Stimulated activated CD4-positive, alpha-beta T cell treated with anti-CD3 and anti-CD28 coated beads, Interleukin-15, amount 100 ng/mL, for 24 hours (primary cell): ENCODE data around the gene SEC14L1.
"Not testable (repeated sequence)": the region's sequence is repeated elsewhere in the genome, so short reads cannot be mapped to it uniquely, and the experiment has no call there.

Experiments used
- DNase-seq: peaks from one replicate; pipeline ENCODE4 v3.0.0-alpha.2; 2020

The SEC14L1 gene

DNA sequence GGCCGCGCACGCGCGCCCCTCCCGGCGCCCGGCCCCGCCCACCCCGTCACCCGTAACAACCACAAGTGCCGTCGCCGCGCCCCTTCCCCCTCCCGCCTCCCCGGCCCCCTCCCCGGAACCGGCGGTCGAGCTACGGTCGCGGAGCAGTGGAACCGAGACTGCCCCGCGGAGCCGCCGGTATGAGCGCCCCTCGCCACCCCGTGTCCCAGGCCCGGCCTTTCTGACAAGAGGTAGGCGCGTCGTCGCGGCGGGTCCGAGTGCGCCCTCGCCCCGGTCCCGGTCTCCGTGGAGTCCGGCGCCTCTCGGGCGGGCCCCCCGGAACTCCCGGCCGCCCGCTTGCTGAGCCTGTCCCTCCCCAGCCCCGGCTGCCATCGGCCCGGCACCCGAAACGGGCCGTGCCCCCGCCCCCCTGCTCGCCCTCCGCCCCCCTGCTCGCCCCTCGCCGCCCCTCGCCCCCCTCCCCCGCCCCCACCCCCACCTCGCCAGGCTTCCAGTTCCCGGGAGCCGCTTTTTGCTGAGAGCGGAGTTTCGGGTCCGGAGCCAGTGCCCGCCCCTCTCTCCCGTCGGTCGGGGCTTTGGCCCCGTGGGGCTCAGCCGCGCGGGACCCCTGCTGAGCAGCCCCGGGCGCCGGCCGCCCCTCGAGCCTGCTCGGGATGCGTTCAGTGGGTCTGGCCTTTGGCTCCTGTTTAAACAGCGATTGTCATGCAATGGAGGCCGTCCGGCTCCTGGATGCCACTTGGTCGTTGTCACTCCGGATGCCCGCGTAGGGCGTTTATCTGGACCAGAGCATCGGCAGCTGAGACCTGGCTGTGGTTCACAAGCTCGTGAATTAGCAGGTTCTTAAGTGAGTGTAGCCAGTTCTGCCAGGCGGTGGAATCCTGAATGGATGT lies at the start of gene SEC14L1:
Gene SEC14L1 (plus strand): TSS at position 92 of the 890 bp plus-strand sequence. CDS start 2,628 bp downstream, outside the sequence.
- DNase-seq = peak; percentile 49

DNA sequence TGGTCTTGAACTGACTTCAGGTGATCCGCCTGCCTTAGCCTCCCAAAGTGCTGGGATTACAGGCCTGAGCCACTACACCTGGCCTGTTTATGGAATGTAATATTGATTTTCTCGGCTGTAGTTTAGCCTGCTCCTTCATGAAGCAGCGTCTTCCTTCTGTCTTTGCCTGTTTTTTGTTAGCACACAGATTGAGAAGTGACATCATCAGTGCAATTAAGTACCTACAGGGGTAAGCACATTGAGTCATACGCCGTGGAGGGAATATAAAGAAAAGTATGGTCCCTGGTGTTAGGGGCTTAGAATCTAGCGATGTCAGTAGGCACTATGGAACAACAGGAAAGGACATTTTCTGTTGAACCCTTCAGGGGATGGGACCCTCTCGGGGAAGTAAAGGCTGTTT lies 48.7 kb upstream of the SEC14L1 start:
- no peak for DNase-seq

DNA sequence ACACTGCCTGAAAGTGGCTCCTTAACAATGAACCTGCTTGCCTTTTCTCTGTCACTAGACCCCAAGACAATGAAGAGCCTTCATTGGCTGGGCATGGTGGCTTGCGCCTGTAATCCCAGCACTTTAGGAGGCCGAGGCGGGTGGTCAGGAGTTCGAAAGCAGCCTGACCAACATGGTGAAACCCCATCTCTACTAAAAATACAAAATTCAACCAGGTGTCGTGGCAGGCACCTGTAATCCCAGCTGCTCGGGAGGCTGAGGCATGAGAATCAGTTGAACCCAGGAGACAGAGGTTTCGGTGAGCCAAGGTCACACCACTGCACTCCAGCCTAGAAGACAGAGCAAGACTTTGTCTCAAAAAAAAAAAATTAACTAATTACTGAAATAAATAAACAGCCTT lies 45.3 kb upstream of the SEC14L1 start:
- no peak for DNase-seq

DNA sequence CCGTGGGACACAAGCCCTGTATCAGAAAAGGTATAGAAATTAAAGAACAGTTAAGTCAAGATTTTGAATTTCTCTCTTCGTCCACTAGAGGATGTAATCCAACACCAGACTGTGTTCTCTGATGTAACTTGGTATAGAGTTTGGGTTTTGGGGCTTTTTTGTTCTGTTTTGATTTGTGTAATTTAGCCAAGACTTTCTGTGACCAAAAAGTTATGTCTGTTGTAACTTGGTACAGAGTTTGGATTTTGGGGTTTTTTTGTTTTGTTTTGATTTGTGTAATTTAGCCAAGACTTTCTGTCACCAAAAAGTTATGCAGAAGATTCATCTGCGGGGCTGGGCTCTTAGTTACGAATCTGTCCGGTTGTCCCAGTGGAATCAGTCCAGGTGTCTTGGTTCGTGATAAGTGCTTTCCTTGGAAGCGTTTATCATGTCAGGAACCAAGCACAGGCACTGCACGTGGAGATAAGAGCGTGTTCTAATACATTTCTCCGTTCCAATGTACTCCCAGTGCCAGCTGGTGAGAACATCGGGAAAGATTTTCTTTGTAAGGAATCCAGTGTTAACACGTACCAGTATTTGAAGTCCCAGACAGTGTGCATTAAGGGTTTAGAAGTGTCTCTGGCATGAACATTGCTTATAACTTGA lies 44.1 kb upstream of the SEC14L1 start:
- no peak for DNase-seq

DNA sequence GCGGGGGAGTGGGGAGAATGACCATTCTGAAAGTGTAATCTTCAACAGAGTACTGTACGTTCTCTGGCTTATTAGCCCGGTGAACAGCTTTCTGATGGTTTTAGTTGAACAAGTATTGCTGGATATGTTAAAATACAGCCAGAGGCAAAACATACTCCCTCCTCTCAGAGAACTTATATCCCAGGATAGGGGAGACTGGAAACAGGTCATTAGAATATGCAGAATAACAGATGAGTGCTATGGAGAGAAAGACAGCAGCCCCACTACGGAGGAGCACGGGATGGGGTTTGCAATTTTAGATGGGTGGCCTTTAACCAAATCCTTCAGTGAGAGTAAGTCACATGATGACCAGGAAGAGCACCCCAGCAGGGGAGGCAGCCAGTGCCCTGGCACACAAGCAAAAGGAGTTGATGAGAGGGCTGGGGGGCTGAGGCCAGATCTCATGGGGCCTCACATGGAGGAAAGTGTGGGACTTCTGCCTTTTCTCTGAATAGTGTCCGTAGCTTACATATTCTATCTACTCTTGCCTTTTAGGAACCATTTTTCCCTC lies 43.1 kb upstream of the SEC14L1 start:
- no peak for DNase-seq

DNA sequence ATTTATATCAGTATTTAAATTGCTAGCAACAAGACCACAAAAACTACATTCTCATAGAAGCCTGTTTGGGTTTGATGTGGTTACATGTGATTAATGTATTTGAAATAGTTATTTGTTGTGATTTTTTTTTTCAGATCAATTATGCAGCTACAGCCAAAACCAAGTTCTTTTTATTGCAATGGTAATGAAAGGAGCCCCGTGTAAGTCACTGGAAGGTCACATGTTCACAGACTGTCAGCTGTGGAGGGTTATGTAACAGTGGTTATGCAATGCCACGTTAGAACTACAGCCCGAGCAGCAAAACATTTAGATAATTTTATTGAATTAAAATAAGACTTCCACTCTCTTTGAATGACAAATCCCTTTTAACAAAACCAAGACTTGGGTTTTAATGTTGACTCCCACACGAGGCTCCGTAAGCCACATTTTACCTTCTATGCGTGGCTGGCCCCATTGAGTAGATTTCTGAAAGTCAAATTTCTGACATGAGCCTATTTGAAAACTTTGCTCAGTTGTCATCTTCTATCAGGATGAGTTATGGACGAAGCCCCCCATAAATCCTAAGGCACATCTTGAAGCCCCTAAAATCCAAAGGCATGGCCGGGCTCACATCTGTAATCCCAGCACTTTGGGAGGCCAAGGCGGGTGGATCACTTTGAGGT lies 41.8 kb upstream of the SEC14L1 start:
- no peak for DNase-seq

DNA sequence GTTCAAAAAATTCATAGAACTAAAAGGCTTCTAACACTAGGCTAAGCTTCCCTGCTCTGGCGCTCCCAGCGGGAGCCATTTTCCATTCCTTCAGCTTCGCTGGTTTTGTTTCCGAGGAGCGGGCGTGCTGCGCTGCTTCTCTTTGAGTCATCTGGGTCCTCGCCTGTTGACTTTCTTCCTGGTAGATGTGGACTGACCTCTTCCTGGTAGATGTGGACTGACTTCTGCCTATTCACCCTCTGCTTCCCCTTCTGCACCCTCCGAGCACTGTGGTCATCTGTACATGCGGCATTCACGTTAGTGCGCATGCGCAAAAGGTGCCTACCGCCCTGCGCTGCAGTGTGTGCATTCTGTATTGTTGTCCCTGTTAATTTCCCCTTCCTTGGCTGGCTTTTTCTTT lies 40.8 kb upstream of the SEC14L1 start:
- no peak for DNase-seq

DNA sequence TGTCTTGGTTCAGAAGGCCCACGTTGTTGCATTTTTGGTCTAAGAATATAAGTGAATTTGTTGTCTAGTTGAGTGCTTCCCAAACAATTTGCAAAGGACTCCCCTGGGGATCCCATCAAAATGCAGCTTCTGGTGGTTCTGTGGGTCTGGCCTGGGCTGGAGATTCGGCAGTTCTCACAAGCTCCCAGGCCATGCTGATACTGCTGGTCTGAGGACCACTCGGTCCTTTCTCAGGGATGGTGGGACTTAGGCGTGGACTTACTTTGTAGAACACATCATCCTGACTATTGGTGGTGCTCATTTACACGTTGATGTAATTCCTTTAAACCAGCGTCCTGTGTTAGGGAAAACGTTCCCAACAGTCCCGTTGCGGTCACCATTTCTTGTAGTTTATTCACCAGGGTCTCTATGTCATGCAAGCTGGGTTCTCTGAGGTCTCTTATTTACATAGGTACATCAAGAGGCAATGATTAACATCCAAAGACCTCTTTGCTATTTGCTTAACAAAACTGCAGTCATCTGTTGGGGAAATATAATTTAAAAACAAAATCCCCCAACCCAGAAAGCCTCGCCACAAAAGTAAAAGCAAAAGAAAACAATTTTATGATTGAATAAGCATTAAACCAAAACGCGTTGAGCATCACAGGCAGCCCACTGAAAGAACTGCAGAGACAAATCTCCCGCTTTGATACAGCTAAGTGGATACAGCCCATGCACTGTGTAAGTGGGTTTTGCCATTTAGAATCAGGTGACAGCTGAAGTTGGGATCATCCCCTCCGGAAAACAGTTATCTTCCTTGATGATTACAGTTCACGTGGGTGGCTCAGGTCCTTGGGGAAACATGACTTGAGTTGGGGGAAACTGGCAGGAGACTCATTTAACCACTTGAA lies 39.0 kb upstream of the SEC14L1 start:
- no peak for DNase-seq

DNA sequence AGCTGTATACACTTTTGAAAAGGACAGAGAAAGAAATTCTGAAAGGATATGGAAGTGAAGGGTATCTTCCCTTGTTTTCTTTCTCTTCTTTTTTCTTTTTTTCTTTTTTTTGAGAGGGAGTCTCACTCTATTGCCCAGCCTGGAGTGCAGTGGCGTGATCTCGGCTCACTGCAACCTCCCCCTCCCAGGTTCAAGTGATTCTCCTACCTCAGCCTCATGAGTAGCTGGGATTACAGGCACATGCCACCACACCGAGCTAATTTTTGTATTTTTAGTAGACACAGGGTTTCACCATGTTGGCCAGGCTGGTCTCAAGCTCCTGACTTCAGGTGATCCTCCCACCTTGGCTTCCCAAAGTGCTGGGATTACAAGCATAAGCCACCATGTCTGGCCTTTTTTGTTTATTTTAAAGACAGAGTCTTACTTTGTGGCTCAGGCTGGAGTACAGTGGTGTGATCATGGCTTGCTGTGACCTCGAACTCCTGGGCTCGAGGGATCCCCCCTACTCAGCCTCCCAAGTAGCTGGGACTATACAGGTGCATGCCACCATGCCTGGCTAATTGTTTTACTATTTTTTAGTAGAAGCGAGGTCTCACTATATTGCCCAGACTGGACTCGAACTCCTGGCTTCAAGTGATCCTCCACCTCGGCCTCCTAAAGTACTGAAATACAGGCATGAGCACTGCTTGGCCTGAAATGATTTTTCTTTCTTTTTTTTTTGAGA lies 38.2 kb upstream of the SEC14L1 start:
- DNase-seq = not testable (repeated sequence)

DNA sequence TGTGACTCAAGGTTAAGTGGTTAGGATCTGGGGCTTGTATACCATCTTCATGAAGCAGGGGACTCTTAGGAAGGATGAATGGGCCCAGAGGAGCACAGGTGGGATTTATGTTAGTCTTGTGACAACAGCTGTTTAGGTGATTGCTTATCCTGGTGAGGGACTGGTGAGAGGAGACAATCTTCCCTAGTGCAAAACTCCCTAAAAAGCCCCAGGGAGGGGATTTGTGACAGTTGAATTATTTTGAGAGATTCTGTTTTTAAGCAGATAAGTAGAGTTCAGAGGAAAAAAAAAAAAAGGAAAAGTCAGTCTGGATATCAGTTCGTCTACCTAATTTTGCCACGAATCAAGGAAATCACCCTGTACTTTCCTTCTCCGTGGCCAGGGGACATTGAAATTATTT lies 35.1 kb upstream of the SEC14L1 start:
- DNase-seq = no peak

DNA sequence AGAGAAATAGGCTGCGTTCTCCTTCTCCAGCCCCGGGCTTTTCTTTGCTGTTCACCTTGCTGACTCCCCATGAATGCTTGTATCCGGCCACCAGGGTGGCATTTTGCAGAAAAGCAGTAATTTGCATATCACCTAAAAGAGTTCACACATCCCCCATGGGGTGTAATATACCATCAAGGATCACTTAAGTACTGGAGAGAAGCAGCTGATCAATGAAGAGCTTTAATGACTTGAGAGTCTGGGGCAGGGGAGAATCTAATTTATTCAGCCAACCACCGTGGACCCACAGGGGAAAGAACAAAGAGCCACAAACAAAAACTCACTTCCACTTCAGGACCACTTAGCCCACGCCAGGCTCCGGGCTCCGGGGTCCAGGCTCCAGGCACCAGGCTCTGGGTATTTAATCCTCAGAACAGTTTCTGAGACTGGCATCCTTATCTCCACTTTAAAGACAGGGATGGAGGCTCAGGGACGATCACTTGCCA lies 33.9 kb upstream of the SEC14L1 start:
- no peak for DNase-seq

DNA sequence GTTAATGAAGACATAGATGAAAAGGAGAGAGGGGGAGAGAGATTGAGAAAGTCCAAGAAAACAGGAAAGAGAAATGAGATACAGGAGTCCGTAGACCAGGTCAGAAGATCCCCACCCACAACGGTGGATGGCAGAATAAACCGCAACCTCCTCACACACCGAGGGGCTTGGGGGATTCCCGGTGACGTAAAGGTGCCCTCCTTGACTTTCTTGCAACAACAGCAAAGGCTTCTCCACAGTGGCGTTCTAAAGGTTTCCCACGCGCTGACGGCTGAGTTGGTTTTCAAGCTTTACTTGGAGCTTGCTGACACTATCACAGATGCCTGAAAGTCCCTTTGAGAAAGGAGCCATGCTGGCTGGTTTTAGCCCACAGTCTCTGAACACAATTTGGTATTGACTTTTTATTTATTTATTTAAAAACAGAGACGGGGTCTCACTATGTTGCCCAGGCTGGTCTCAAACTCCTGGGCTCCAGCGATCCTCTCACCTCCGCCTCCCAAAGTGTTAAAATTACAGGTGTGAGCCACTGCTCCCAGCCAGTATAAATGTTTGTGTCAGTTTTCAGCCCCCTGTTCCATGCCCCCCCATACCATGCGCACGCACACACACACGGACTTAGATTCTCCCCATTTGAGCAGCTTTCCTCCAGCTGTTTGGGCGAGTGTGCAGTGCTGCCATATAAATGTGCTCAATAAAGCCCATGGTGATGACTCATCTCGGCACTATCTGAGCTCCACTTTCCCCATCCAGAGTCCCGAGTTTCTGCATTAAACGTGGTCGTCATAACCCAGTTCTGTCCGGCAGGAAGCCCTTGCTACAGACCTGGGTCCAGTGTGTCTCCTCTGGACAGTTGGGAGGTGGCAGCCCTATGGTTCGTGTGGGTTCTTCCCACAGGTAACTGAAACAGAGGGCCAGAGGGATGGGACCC lies 33.0 kb upstream of the SEC14L1 start:
- peak; percentile 60 for DNase-seq

DNA sequence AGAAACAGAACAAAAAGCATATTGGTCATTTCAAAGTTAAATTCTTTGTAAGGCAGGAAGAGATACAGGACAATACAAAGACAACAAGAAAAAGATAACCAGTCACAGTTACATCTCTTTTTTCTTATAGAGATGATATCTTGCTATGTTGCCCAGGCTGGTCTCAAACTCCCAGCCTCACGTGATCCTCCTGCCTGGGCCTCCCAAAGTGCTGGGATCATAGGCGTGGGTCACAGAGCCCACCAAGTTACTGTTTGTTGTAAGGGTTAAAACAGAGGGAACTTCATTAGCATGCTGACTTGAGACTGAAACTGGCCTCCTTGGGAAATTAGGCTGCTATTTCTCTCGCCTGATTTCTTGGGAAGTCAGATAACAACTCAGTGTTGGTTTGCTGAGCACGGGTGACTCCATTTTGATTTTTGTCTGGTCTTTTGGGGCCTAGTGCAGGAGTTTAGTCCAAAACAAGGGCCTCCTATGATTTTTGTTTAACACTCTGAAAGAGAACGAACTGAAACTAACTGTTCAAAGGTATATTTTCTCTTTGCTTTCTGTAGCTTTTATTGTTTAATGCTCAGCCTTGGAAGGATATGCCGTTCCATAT lies 31.5 kb upstream of the SEC14L1 start:
- no peak for DNase-seq

DNA sequence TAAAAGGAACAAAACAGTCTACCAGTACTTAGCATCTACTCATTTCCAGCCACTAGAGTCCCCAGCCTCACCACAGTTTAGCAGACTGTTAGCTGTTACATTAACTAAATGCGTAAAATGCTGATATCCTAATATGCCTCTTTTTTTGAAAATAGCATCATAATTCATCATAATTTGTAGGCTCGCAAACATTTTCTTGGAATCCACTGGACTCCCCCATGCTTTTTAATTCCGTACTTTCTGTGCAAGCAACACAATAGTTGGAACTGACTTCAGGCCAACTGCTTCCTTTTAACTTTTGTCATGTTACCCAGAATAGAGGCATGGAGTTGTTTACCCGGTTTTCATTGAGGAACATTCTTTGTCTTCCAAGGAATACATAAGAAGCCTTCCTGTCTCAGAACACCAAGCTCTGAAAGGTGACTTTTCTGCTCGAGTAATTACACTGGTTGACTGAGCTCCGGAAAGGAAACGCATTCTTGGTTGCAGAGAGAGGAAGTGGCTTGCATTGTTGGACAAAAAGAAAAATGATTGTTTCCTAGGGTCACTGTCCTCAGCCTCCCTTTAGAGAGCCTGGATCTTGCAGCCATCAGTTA lies 30.9 kb upstream of the SEC14L1 start:
- no peak for DNase-seq

DNA sequence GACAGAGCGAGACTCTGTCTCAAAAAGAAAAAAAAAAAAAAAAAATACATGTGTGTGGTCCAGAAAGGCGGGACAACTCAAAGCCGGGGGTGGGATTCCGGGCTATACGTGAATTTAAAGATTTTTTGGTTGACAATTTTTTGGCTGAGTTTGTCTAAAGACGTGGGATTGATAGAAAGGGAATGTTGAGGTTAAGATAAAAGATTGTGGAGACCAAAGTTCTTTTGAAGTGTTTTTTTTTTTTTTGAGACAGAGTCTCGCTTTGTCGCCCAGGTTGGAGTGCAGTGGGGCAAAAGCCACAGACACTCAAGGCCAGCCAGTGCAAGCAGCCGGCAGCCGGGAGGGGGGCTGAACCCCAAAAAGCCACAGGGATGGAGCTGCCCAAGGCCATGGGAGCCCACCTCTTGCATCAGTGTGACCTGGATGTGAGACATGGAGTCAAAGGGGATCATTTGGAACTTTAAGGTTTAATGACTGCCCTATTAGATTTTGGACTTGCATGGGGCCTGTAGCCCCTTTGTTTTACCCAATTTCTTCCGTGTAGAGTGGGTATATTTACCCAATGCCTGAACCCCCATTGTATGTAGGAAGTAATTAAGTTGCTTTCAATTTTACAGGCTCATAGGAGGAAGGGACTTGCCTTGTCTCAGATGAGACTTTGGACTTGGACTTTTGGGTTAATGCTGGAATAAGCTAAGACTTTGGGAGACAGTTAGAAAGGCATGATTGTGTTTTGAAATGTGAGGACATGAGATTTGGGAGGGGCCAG lies 29.4 kb upstream of the SEC14L1 start:
- DNase-seq = not testable (repeated sequence)

DNA sequence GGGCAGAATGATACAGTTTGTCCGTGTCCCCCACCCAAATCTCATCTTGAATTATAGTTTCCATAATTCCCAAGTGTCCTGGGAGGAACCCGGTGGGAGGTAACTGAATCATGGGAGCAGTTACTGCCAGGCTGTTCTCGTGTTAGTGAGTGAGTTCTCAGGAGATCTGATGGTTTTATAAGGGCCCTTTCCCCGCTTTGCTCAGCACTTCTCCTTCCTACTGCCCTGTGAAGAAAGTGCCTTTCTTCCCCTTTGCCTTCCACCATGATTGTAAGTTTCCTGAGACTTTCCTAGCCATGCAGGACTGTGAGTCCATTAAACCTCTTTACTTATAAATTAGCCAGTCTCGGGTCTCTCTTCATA lies 28.9 kb upstream of the SEC14L1 start:
- no peak for DNase-seq

DNA sequence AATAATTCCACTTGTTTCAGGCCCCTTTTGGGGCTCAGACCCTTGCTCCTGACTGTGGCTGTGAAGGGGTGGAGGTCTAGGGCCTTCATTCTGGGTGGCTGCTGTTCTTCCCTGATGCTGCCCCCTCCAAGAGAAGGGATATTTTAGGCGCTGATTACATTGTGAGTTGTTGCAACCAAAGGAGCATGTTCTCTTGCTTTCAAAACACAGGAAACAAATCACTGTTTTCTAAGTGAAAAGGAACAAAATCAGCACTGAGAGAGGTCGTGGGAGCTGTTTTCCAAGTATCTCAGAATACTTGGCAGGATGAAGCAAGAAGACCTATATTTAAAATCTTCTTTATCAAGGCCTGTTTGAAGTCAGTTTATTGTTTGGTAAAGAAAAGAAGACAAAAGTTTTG lies 25.3 kb upstream of the SEC14L1 start:
- DNase-seq = no peak

DNA sequence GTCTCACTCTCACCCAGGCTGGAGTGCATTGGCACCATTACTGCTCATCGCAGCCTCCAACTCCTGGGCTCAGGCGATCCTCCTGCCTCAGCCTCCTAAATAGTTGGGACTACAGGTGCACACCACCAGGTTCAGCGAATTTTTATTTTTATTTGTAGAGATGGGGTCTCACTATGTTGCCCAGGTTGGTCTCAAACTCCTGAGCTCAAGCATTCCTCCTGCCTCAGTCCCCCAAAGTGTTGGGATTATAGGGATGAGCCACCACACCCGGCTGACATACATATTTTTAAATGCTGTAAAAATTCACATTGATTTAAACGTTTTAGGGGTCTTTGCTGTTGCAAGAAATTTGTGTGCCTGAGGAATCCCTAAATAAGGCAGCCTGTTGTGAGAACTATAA lies 24.8 kb upstream of the SEC14L1 start:
- DNase-seq = no peak

DNA sequence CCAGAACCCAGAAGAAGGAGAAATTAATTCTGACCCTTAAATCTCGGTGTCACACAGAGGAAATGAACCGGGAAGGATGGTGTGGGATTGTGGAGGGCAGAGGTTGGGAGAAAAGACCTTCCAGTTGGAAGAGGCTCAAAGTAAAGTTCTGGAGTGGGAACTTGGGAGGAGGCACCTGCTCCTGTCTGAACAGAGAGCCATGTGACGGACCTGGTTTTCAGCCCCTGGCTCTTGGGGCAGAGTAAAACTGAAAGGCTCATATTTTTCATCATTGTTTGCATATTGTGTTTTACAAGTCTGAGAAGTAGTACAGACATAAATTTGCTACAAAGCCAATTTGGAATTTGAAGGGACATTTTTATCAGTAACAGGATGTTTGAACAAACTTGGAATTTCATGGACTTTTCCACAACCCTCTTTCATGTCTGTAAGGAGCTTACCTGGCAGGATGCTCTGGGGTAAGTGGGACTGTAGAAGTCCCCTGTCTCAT lies 24.4 kb upstream of the SEC14L1 start:
- DNase-seq = no peak
